CD14-positive monocyte (primary cell): ENCODE measurements around the gene WWOX. TPM values are rescaled to one million over a fixed set of nuclear protein-coding genes. Genes with fewer than 3 reads are reported as not detected.

Source experiments
- DNase-seq, 3 donors: peaks; one replicate each; pipeline ENCODE4 v3.0.0-alpha.2; 2011 to 2022
- H2AFZ ChIP-seq: 2 replicates; pipeline ENCODE4 v1.6.0; 2012; ENCODE audit warnings: mild to moderate bottlenecking, low read depth, low read length, inconsistent platforms; ENCODE audit not compliant: insufficient read depth, poor library complexity, severe bottlenecking
- H3K27ac ChIP-seq, 2 donors: 1 replicate in 1 of 2; 2 replicates in 1 of 2; pipeline ENCODE4 v1.5.1; 2012 to 2013; ENCODE audit warnings: low read length in 2 of 2, control low read depth in 1 of 2, inconsistent platforms in 1 of 2, low read depth in 1 of 2, mild to moderate bottlenecking in 1 of 2
- H3K27me3 ChIP-seq, 2 donors: one replicate each; pipeline versions ENCODE4 v1.6.0 to v1.6.1; 2011 to 2013; ENCODE audit warnings: low read length in 2 of 2; ENCODE audit not compliant: control insufficient read depth in 2 of 2, insufficient read depth in 2 of 2
- H3K36me3 ChIP-seq, 2 donors: replicated peaks in 1 of 2; 1 replicate in 1 of 2; 2 replicates in 1 of 2; pipeline versions ENCODE4 v1.5.1 to v1.6.1; 2012 to 2013; ENCODE audit warnings: low read length in 2 of 2, control low read depth in 1 of 2, inconsistent platforms in 1 of 2, mild to moderate bottlenecking in 1 of 2; ENCODE audit not compliant: insufficient read depth in 2 of 2, control insufficient read depth in 1 of 2
- H3K4me1 ChIP-seq, 2 donors: 1 replicate in 1 of 2; 2 replicates in 1 of 2; pipeline versions ENCODE4 v1.5.1 to v1.6.1; 2012 to 2013; ENCODE audit warnings: low read length in 2 of 2, control low read depth in 1 of 2, inconsistent platforms in 1 of 2, mild to moderate bottlenecking in 1 of 2, moderate library complexity in 1 of 2; ENCODE audit not compliant: insufficient read depth in 2 of 2, control insufficient read depth in 1 of 2
- H3K4me2 ChIP-seq: replicated peaks from 2 replicates; pipeline ENCODE3; 2012; ENCODE audit warnings: low read length, moderate library complexity, mild to moderate bottlenecking; ENCODE audit not compliant: poor library complexity, severe bottlenecking; ENCODE audit errors: extremely low read depth
- H3K4me3 ChIP-seq, 3 experiments: fragments of 200-600 bp in 1 of 3; sonication (generic) in 1 of 3; replicated peaks in 1 of 3; 1 replicate in 2 of 3; 2 replicates in 1 of 3; pipeline ENCODE4 v1.5.1; 2011 to 2013; ENCODE audit warnings: low read length in 3 of 3, mild to moderate bottlenecking in 3 of 3, control low read depth in 2 of 3, low read depth in 2 of 3, inconsistent platforms in 1 of 3, moderate library complexity in 1 of 3
- H3K79me2 ChIP-seq: 2 replicates; pipeline ENCODE4 v1.6.0; 2012; ENCODE audit warnings: mild to moderate bottlenecking, control low read depth, inconsistent platforms, low read length, moderate library complexity; ENCODE audit not compliant: insufficient read depth
- H3K9ac ChIP-seq: 2 replicates; pipeline ENCODE4 v1.6.0; 2017; ENCODE audit warnings: low read length, mild to moderate bottlenecking; ENCODE audit not compliant: insufficient read depth, poor library complexity, severe bottlenecking
- H3K9me3 ChIP-seq, 2 donors: replicated peaks in 1 of 2; 1 replicate in 1 of 2; 2 replicates in 1 of 2; pipeline versions ENCODE4 v1.5.1 to v1.6.1; 2012 to 2013; ENCODE audit warnings: low read length in 2 of 2, control low read depth in 1 of 2; ENCODE audit not compliant: control insufficient read depth in 1 of 2, insufficient read depth in 1 of 2
- H4K20me1 ChIP-seq: 2 replicates; pipeline ENCODE4 v1.6.0; 2012; ENCODE audit warnings: mild to moderate bottlenecking, low read length, control low read depth, moderate library complexity; ENCODE audit not compliant: insufficient read depth
- H3K27ac Mint-ChIP-seq, 7 donors: one replicate each; pipeline ENCODE4 v1.8.0; 2020; ENCODE audit warnings: mild to moderate bottlenecking in 7 of 7, mixed read lengths in 7 of 7, moderate library complexity in 6 of 7, inconsistent platforms in 2 of 7
- H3K27me3 Mint-ChIP-seq, 3 donors: one replicate each; pipeline ENCODE4 v1.8.0; 2021 to 2022; ENCODE audit warnings: low read depth in 3 of 3, mild to moderate bottlenecking in 3 of 3, mixed read lengths in 3 of 3, moderate library complexity in 3 of 3, inconsistent platforms in 1 of 3
- H3K36me3 Mint-ChIP-seq, 2 donors: one replicate each; pipeline ENCODE4 v1.8.0; 2020; ENCODE audit warnings: mixed read lengths in 2 of 2, inconsistent platforms in 1 of 2, mild to moderate bottlenecking in 1 of 2
- H3K4me1 Mint-ChIP-seq: one replicate; pipeline ENCODE4 v1.8.0; 2020; ENCODE audit warnings: mild to moderate bottlenecking, mixed read lengths
- H3K4me3 Mint-ChIP-seq, 2 donors: one replicate each; pipeline ENCODE4 v1.8.0; 2020; ENCODE audit warnings: mild to moderate bottlenecking in 2 of 2, mixed read lengths in 2 of 2, moderate library complexity in 1 of 2
- H3K9me3 Mint-ChIP-seq, 7 donors: one replicate each; pipeline ENCODE4 v1.8.0; 2020 to 2022; ENCODE audit warnings: mixed read lengths in 7 of 7, mild to moderate bottlenecking in 6 of 7, moderate library complexity in 6 of 7, inconsistent platforms in 2 of 7
- CTCF ChIP-seq: fragments of 200-600 bp; IDR thresholded peaks from one replicate; pipeline ENCODE4 v1.8.0; 2022; ENCODE audit warnings: antibody characterized with exemption, mild to moderate bottlenecking
- WGBS: methylation state at CpG from one replicate; pipeline ENCODE4 v1.1.5; 2013; ENCODE audit warnings: missing lambda C conversion rate; ENCODE audit not compliant: insufficient coverage; 5-methylcytosine and 5-hydroxymethylcytosine counted together
- intact Hi-C, 2 donors: fragments of 100-400 bp; cut with micrococcal nuclease; formaldehyde crosslinking; loops; one replicate each; pipeline versions ENCODE4 v1.15.0 to v1.15.1; 2023
- polyA plus RNA-seq, 3 donors: library from polyadenylated mRNA; depleted of rRNA in 1 of 3; unstranded in 2 of 3; stranded (reverse) in 1 of 3; fragments of 300-500 nt in 2 of 3; fragments of >200 nt in 1 of 3; fragmentation: Illumina TruSeq in 2 of 3; gene quantifications; 1 replicate in 2 of 3; 2 replicates in 1 of 3; pipeline ENCODE4 v1.2.3, GENCODE V29; 2012 to 2021

Gene WWOX
- polyA plus RNA-seq, 3 donors = 4.0 to 7.0 (median 6.3) TPM

DNA sequence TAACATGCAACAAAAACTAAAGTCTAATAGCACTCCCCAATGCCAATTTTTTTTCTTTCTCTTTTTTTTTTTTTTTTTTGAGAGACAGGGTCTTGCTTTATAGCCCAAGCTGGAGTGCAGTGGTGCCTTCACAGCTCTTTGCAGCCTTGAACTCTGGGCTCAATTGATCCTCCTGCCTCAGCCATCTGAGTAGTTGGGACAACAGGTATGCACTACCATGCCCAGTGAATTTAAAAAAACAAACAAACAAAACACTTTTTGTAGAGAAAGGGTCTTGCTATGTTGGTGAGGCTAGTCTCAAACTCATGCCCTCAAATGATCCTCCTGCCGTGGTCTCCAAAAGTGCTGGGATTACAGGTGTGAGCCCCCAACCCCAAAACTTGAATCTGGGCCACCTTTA lies 632.3 kb downstream of the WWOX start:
- H3K27ac ChIP-seq = no peak overlapping the region
- intact Hi-C loops = no loop called here
- TF ChIP-seq CTCF = no peak
- Mint-ChIP-seq H3K9me3 (peaks cover 0 to 2% (median 0%) of the 10 kb centered on the region in 7 donors), H3K27ac (no peak overlapping the region), H3K36me3 (no peaks in the 10 kb centered on the region), H3K4me3 (no peak overlapping the region), H3K4me1 (no peaks in the 10 kb centered on the region), H3K27me3 (peaks cover 0 to 4% (median 2%) of the 10 kb centered on the region in 3 donors)
- H2AFZ ChIP-seq = no peak overlapping the region
- no peak overlapping the region for H3K9ac ChIP-seq
- WGBS = no CpG with 5 or more reads among the region's 1 CpG
- no peak overlapping the region for H3K4me2 ChIP-seq
- H3K79me2 ChIP-seq = no peaks in the 10 kb centered on the region
- H3K4me3 ChIP-seq = no peak overlapping the region
- no peaks in the 10 kb centered on the region for H3K36me3 ChIP-seq
- DNase-seq = no peak
- no peaks in the 10 kb centered on the region for H3K4me1 ChIP-seq
- no peaks in the 10 kb centered on the region for H3K9me3 ChIP-seq
- no peaks in the 10 kb centered on the region for H3K27me3 ChIP-seq
- no peaks in the 10 kb centered on the region for H4K20me1 ChIP-seq

DNA sequence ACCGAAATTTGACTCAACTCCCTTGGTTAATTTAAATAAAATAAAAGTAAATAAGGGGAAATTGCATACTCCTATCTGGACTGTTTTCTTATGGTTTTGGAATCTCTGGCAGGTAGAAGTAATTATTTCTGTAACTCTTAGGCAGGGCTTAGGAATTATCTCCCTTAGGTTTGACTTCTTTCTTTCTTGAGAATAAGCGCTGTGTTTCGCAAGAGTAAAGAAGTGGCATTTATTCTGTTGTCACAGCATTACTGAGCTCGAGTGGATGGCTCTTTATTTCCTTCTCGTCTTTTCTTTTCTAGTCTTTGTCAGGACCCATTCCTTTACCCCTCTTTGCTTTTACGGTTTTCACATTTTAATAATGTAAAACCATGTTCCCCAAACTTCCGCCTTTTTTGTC lies 633.2 kb downstream of the WWOX start:
- Mint-ChIP-seq H3K27me3 (peaks cover 0 to 4% (median 0%) of the 10 kb centered on the region in 3 donors), H3K4me1 (no peaks in the 10 kb centered on the region), H3K27ac (no peak overlapping the region), H3K4me3 (no peak overlapping the region), H3K9me3 (peaks cover 0 to 2% (median 0%) of the 10 kb centered on the region in 7 donors), H3K36me3 (no peaks in the 10 kb centered on the region)
- TF ChIP-seq CTCF = no peak
- H4K20me1 ChIP-seq = no peaks in the 10 kb centered on the region
- H3K4me2 ChIP-seq = no peak overlapping the region
- 100% methylated on average over 1 of the region's 7 CpGs for WGBS
- intact Hi-C loops = no loop called here
- H3K4me3 ChIP-seq = no peak overlapping the region
- no peaks in the 10 kb centered on the region for H3K27me3 ChIP-seq
- no peaks in the 10 kb centered on the region for H3K9me3 ChIP-seq
- H2AFZ ChIP-seq = no peak overlapping the region
- no peak for DNase-seq
- H3K9ac ChIP-seq = no peak overlapping the region
- no peaks in the 10 kb centered on the region for H3K79me2 ChIP-seq
- H3K4me1 ChIP-seq = no peaks in the 10 kb centered on the region
- no peak overlapping the region for H3K27ac ChIP-seq
- H3K36me3 ChIP-seq = no peaks in the 10 kb centered on the region
